Peyer's patch (tissue), 4 donors: ENCODE measurements around the gene ITGB8. TPM values are rescaled to one million over a fixed set of nuclear protein-coding genes. Genes with fewer than 3 reads are reported as not detected.

Experiments
- DNase-seq, 3 donors: peaks; one replicate each; pipeline ENCODE4 v3.0.0-alpha.2; 2017 to 2019
- H3K27ac ChIP-seq, 4 donors: fragments of 200-600 bp; sonication (generic); one replicate each; pipeline ENCODE4 v1.5.1; 2016 to 2019
- H3K27me3 ChIP-seq, 2 donors: fragments of 200-600 bp; sonication (generic); one replicate each; pipeline ENCODE4 v1.5.1; 2019
- H3K36me3 ChIP-seq, 3 donors: fragments of 200-600 bp; sonication (generic); one replicate each; pipeline ENCODE4 v1.5.1; 2016 to 2019
- H3K4me1 ChIP-seq, 4 donors: fragments of 200-600 bp; sonication (generic); one replicate each; pipeline ENCODE4 v1.5.1; 2016 to 2019
- H3K4me3 ChIP-seq, 4 donors: fragments of 200-600 bp; sonication (generic); 1 replicate in 3 of 4; 2 replicates in 1 of 4; pipeline ENCODE4 v1.5.1; 2016 to 2019; ENCODE audit warnings: mild to moderate bottlenecking in 1 of 4
- H3K9me3 ChIP-seq, 4 donors: fragments of 200-600 bp; sonication (generic); one replicate each; pipeline ENCODE4 v1.5.1; 2016 to 2019; ENCODE audit warnings: mild to moderate bottlenecking in 1 of 4
- POLR2A ChIP-seq, 2 donors: fragments of 450-650 bp; IDR thresholded peaks; one replicate each; pipeline ENCODE4 v1.5.1; 2017; ENCODE audit warnings: antibody characterized with exemption in 2 of 2, mild to moderate bottlenecking in 2 of 2, moderate library complexity in 2 of 2
- total RNA-seq, 4 donors: library from RNA; depleted of rRNA; stranded (reverse); fragments of >200 nt; gene quantifications; one replicate each; pipeline ENCODE4 v1.1.0, GENCODE V29; 2016
- TF ChIP-seq, protein P1 (sequence below), 6 experiments: fragments of 450-650 bp in 4 of 6; fragments of 200-600 bp in 2 of 6; sonication (generic) in 1 of 6; IDR thresholded peaks; one replicate each; pipeline ENCODE4 v1.5.1; 2017 to 2019; ENCODE audit warnings: antibody characterized with exemption in 6 of 6, mild to moderate bottlenecking in 3 of 6, moderate library complexity in 1 of 6

The ITGB8 gene
- total RNA-seq, 4 donors from 2014 or later, result 20.6 to 45.8 (median 32.7) TPM

DNA sequence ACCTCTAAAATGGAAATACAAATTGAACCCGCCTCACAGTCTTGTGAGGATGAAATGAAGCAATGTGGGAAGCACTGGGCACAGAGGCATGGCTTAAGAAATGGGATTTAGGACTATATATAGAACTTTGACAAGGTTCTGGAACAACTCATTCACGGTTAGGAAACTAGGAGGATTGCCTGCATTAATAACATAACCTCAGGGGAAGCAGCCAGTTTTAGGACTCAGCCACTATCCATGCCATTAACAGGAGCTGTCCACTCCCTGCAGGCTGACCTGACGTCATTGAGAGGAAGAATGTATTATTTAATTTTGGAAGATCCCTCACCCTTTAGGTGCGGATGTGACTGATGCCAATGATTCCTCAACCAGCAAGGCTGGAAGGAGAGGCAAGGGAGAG, 34.8 kb downstream of the ITGB8 start:
- H3K4me1 ChIP-seq, result no peaks in the 10 kb centered on the region
- H3K4me3 ChIP-seq, result no peak overlapping the region
- TF ChIP-seq, protein P1, sequence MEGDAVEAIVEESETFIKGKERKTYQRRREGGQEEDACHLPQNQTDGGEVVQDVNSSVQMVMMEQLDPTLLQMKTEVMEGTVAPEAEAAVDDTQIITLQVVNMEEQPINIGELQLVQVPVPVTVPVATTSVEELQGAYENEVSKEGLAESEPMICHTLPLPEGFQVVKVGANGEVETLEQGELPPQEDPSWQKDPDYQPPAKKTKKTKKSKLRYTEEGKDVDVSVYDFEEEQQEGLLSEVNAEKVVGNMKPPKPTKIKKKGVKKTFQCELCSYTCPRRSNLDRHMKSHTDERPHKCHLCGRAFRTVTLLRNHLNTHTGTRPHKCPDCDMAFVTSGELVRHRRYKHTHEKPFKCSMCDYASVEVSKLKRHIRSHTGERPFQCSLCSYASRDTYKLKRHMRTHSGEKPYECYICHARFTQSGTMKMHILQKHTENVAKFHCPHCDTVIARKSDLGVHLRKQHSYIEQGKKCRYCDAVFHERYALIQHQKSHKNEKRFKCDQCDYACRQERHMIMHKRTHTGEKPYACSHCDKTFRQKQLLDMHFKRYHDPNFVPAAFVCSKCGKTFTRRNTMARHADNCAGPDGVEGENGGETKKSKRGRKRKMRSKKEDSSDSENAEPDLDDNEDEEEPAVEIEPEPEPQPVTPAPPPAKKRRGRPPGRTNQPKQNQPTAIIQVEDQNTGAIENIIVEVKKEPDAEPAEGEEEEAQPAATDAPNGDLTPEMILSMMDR (IDR thresholded peaks at IDR 0.05), result no peak
- TF ChIP-seq POLR2A (IDR thresholded peaks at IDR 0.05), result no peak
- no peaks in the 10 kb centered on the region for H3K9me3 ChIP-seq
- peaks cover 0 to 8% (median 0%) of the 10 kb centered on the region in 3 donors for H3K36me3 ChIP-seq
- H3K27ac ChIP-seq, result no peak overlapping the region
- DNase-seq, result no peak
- no peaks in the 10 kb centered on the region for H3K27me3 ChIP-seq

DNA sequence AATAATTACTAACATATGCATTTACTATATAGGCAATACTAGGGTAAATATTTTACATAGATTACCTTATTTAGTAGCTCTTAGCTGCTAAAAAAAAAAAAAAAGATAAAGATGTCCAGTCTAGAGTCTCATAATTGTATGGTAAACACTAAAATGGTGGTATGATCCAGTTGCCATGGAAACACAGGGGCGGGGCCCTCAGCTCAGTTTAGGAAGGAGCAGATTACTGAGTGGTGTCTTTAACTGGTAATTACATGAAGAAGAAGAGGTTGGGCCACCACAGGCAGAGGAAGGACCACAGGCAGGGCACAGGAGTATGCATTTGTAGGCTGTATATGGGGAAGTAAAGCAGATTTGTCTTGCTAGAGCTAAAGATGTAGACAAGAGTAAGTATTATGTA, 43.7 kb downstream of the ITGB8 start:
- no peaks in the 10 kb centered on the region for H3K4me1 ChIP-seq
- H3K27me3 ChIP-seq, result no peaks in the 10 kb centered on the region
- H3K4me3 ChIP-seq, result no peak overlapping the region
- no peak overlapping the region for H3K27ac ChIP-seq
- no peaks in the 10 kb centered on the region for H3K9me3 ChIP-seq
- TF ChIP-seq, protein P1 (IDR thresholded peaks at IDR 0.05), result no peak
- TF ChIP-seq POLR2A (IDR thresholded peaks at IDR 0.05), result no peak
- no peak for DNase-seq
- H3K36me3 ChIP-seq, result no peaks in the 10 kb centered on the region

DNA sequence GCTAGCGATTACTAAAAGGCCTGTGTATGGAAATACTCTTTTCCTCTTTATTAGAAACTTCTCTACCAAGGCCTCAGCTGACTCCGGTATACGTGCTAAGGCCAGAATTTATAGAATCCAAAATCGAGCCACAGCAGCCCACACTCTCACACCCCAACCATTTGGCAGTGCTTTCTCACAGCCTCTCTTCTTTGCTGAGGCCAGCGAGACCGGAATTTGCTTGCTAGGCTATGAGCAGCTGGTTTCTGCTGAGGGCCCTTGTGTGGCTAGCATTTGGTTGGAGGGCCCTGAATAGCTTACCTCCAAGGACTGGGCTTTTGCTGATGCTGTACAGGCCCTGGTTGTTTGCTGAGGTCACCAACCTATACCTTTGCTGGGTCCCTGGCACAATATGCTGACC, 46.1 kb downstream of the ITGB8 start:
- no peak overlapping the region for H3K27ac ChIP-seq
- no peak for DNase-seq
- H3K9me3 ChIP-seq, result no peaks in the 10 kb centered on the region
- no peaks in the 10 kb centered on the region for H3K27me3 ChIP-seq
- peaks cover 0 to 19% (median 0%) of the 10 kb centered on the region in 3 donors for H3K36me3 ChIP-seq
- H3K4me3 ChIP-seq, result no peak overlapping the region
- TF ChIP-seq, protein P1 (IDR thresholded peaks at IDR 0.05), result no peak
- TF ChIP-seq POLR2A (IDR thresholded peaks at IDR 0.05), result no peak
- H3K4me1 ChIP-seq, result no peaks in the 10 kb centered on the region

DNA sequence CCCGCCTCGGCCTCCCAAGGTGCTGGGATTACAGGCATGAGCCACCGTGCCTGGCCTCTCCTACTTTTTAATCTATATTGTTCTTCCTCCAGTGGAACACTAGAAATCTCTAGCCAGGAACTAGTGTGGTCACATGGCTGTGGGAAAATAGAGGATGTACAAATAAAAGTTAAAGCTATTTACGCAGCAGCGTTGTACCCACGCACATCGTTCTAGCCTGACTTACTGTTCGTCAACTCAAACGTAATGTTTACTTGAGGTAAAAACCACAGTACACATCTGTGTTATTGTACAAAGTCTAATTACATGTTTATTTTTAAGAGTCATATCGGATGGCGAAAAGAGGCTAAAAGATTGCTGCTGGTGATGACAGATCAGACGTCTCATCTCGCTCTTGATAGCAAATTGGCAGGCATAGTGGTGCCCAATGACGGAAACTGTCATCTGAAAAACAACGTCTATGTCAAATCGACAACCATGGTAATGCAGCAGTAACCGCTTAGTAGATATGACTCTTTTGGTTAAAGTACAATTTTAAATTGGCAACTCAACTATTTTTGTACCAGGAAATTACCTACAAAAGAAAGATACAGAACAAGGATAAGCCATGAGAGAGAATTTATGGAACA, 50.8 kb downstream of the ITGB8 start:
- Histone ChIP-seq H3K36me3 (peaks cover 0 to 37% (median 0%) of the 10 kb centered on the region in 3 donors), H3K27ac (no peak overlapping the region), H3K4me1 (no peaks in the 10 kb centered on the region), H3K4me3 (no peak overlapping the region), H3K9me3 (no peaks in the 10 kb centered on the region), H3K27me3 (no peaks in the 10 kb centered on the region)
- no peak for DNase-seq
- TF ChIP-seq, protein P1 (IDR thresholded peaks at IDR 0.05), result no peak
- no peak for TF ChIP-seq POLR2A (IDR thresholded peaks at IDR 0.05)

DNA sequence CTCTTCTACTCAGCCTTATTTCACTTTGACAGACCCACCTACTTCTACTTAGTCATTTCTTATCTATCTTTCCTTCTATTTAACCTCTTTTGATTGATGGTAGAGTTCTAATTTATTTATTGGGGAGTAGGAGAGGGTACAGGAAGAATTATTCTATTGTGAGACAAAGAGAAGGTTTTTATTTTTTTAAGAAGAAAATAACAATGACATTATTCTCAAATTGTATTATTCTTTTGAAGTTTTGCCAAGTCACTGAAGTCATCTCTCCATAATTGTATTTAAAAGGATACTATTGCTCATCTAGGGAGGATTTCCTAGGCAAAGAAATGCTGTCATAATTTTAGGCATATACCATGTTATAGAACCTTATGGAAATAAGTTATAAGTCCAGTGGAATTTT, 52.7 kb downstream of the ITGB8 start:
- DNase-seq, result no peak
- Histone ChIP-seq H3K27ac (no peak overlapping the region), H3K36me3 (peaks cover 0 to 37% (median 0%) of the 10 kb centered on the region in 3 donors), H3K4me3 (no peak overlapping the region), H3K27me3 (no peaks in the 10 kb centered on the region), H3K4me1 (no peaks in the 10 kb centered on the region), H3K9me3 (no peaks in the 10 kb centered on the region)
- TF ChIP-seq POLR2A (IDR thresholded peaks at IDR 0.05), result no peak
- TF ChIP-seq, protein P1 (IDR thresholded peaks at IDR 0.05), result no peak
